Astrocyte (in vitro differentiated cells and primary cell): ENCODE data around the gene VAT1L. TPM values are rescaled to one million over a fixed set of nuclear protein-coding genes. Genes with fewer than 3 reads are reported as not detected.

Source experiments
- DNase-seq: peaks from one replicate; pipeline ENCODE4 v3.0.0-alpha.2; 2010; ENCODE audit warnings: low read depth
- FAIRE-seq: peaks from 2 replicates; lab custom pipeline; 2011; peaks lifted over from hg19 to GRCh38; lab: Jason Lieb, UNC
- H2AFZ ChIP-seq: 2 replicates; pipeline ENCODE4 v1.6.0; 2012; ENCODE audit warnings: low read depth, low read length, inconsistent platforms
- H3K27ac ChIP-seq: 2 replicates; pipeline ENCODE4 v1.5.1; 2011; ENCODE audit warnings: low read depth, low read length, inconsistent platforms
- H3K27me3 ChIP-seq: 2 replicates; pipeline ENCODE4 v1.6.0; 2011; ENCODE audit warnings: low read length, inconsistent platforms; ENCODE audit not compliant: insufficient read depth
- H3K36me3 ChIP-seq: 2 replicates; pipeline ENCODE4 v1.5.1; 2011; ENCODE audit warnings: low read length, inconsistent platforms; ENCODE audit not compliant: insufficient read depth
- H3K4me1 ChIP-seq: 2 replicates; pipeline ENCODE4 v1.5.1; 2011; ENCODE audit warnings: low read length, inconsistent platforms; ENCODE audit not compliant: insufficient read depth
- H3K4me2 ChIP-seq: 2 replicates; pipeline ENCODE4 v1.6.0; 2012; ENCODE audit warnings: low read length, inconsistent platforms
- H3K4me3 ChIP-seq: 2 replicates; pipeline ENCODE4 v1.5.1; 2011; ENCODE audit warnings: low read depth, mild to moderate bottlenecking, low read length, inconsistent platforms; ENCODE audit not compliant: insufficient read depth
- H3K79me2 ChIP-seq: 2 replicates; pipeline ENCODE4 v1.6.0; 2012; ENCODE audit warnings: mild to moderate bottlenecking, low read length, inconsistent platforms; ENCODE audit not compliant: insufficient read depth
- H3K9ac ChIP-seq: 2 replicates; pipeline ENCODE4 v1.6.0; 2012; ENCODE audit warnings: mild to moderate bottlenecking, low read length, inconsistent platforms
- H3K9me3 ChIP-seq: 2 replicates; pipeline ENCODE4 v1.5.1; 2012; ENCODE audit warnings: low read depth, mild to moderate bottlenecking, low read length, inconsistent platforms; ENCODE audit not compliant: insufficient read depth
- H4K20me1 ChIP-seq: 2 replicates; pipeline ENCODE4 v1.6.0; 2012; ENCODE audit warnings: low read length, inconsistent platforms; ENCODE audit not compliant: insufficient read depth
- H3K27ac Mint-ChIP-seq: one replicate; pipeline ENCODE4 v1.8.0; 2021; ENCODE audit warnings: mild to moderate bottlenecking, mixed read lengths; ENCODE audit not compliant: unreplicated experiment
- H3K27me3 Mint-ChIP-seq: one replicate; pipeline ENCODE4 v1.8.0; 2021; ENCODE audit warnings: low read depth, mixed read lengths; ENCODE audit not compliant: unreplicated experiment
- H3K36me3 Mint-ChIP-seq: one replicate; pipeline ENCODE4 v1.8.0; 2021; ENCODE audit warnings: low read depth, mixed read lengths; ENCODE audit not compliant: unreplicated experiment
- H3K4me1 Mint-ChIP-seq: one replicate; pipeline ENCODE4 v1.8.0; 2021; ENCODE audit warnings: low read depth, mixed read lengths; ENCODE audit not compliant: unreplicated experiment
- H3K4me3 Mint-ChIP-seq: one replicate; pipeline ENCODE4 v1.8.0; 2021; ENCODE audit warnings: mild to moderate bottlenecking, moderate library complexity, mixed read lengths; ENCODE audit not compliant: unreplicated experiment
- H3K9me3 Mint-ChIP-seq: one replicate; pipeline ENCODE4 v1.8.0; 2021; ENCODE audit warnings: mild to moderate bottlenecking, mixed read lengths; ENCODE audit not compliant: unreplicated experiment
- CTCF ChIP-seq: IDR thresholded peaks from 2 replicates; pipeline ENCODE4 v1.5.1; 2011; ENCODE audit warnings: low read depth, mild to moderate bottlenecking, inconsistent platforms, low read length, moderate library complexity; ENCODE audit not compliant: insufficient read depth
- EZH2 ChIP-seq: IDR thresholded peaks from 2 replicates; pipeline ENCODE4 v1.6.1; 2012; ENCODE audit warnings: mild to moderate bottlenecking, low read length, inconsistent platforms; ENCODE audit not compliant: insufficient read depth
- total RNA-seq: library from RNA; stranded (reverse); gene quantifications from 2 replicates; pipeline ENCODE4 v1.2.1, GENCODE V29; 2021

Gene VAT1L
- total RNA-seq, 1 donor from 2014 or later, result 3.3 TPM

GRCh38 chr16:77748421-77749005 is 39.9 kb upstream of the VAT1L start:
- H3K36me3 Mint-ChIP-seq, result no peaks in the 10 kb centered on the region
- no peak overlapping the region for H2AFZ ChIP-seq
- TF ChIP-seq CTCF (no peak), EZH2 (no peak)
- no peak overlapping the region for H3K27ac ChIP-seq
- H3K4me3 ChIP-seq, result no peak overlapping the region
- H3K27ac Mint-ChIP-seq, result no peak overlapping the region
- H3K4me3 Mint-ChIP-seq, result no peak overlapping the region
- peaks cover 2% of the 10 kb centered on the region for H3K27me3 ChIP-seq
- FAIRE-seq (no peak), DNase-seq (no peak)
- peaks cover 5% of the 10 kb centered on the region for H3K9me3 Mint-ChIP-seq
- H3K79me2 ChIP-seq, result no peaks in the 10 kb centered on the region
- peaks cover 32% of the 10 kb centered on the region for H3K27me3 Mint-ChIP-seq
- H3K4me1 Mint-ChIP-seq, result no peaks in the 10 kb centered on the region
- no peaks in the 10 kb centered on the region for H3K9me3 ChIP-seq
- H4K20me1 ChIP-seq, result no peaks in the 10 kb centered on the region
- H3K9ac ChIP-seq, result no peak overlapping the region
- H3K4me1 ChIP-seq, result no peaks in the 10 kb centered on the region
- no peak overlapping the region for H3K4me2 ChIP-seq
- no peaks in the 10 kb centered on the region for H3K36me3 ChIP-seq

GRCh38 chr16:77749415-77749814 is 38.9 kb upstream of the VAT1L start:
- no peak overlapping the region for H3K27ac Mint-ChIP-seq
- Histone ChIP-seq H3K27ac (no peak overlapping the region), H3K27me3 (peaks cover 2% of the 10 kb centered on the region), H3K9ac (no peak overlapping the region), H3K4me3 (no peak overlapping the region), H4K20me1 (no peaks in the 10 kb centered on the region), H2AFZ (no peak overlapping the region), H3K4me2 (no peak overlapping the region), H3K9me3 (no peaks in the 10 kb centered on the region), H3K36me3 (no peaks in the 10 kb centered on the region), H3K4me1 (no peaks in the 10 kb centered on the region), H3K79me2 (no peaks in the 10 kb centered on the region)
- DNase-seq (no peak), FAIRE-seq (no peak)
- H3K4me3 Mint-ChIP-seq, result no peak overlapping the region
- H3K4me1 Mint-ChIP-seq, result no peaks in the 10 kb centered on the region
- peaks cover 36% of the 10 kb centered on the region for H3K27me3 Mint-ChIP-seq
- peaks cover 5% of the 10 kb centered on the region for H3K9me3 Mint-ChIP-seq
- H3K36me3 Mint-ChIP-seq, result no peaks in the 10 kb centered on the region
- no peak for TF ChIP-seq CTCF
- no peak for TF ChIP-seq EZH2

- Mint-ChIP-seq H3K27ac (no peak overlapping the region), H3K9me3 (peaks cover 2% of the 10 kb centered on the region), H3K36me3 (peaks cover 2% of the 10 kb centered on the region), H3K27me3 (peaks cover 12% of the 10 kb centered on the region), H3K4me1 (peaks cover 11% of the 10 kb centered on the region), H3K4me3 (no peak overlapping the region)
- no peaks in the 10 kb centered on the region for H3K27me3 ChIP-seq
- H3K4me2 ChIP-seq, result no peak overlapping the region
- no peaks in the 10 kb centered on the region for H3K4me1 ChIP-seq
- H3K9ac ChIP-seq, result no peak overlapping the region
- DNase-seq (no peak), FAIRE-seq (no peak)
- no peak overlapping the region for H3K4me3 ChIP-seq
- TF ChIP-seq EZH2 (no peak), CTCF (no peak)
- H3K9me3 ChIP-seq, result no peaks in the 10 kb centered on the region
- H4K20me1 ChIP-seq, result no peaks in the 10 kb centered on the region
- no peaks in the 10 kb centered on the region for H3K36me3 ChIP-seq
- H2AFZ ChIP-seq, result no peak overlapping the region
- H3K27ac ChIP-seq, result no peak overlapping the region
- no peaks in the 10 kb centered on the region for H3K79me2 ChIP-seq
Observed at GRCh38 chr16:77758046-77758445, 30.3 kb upstream of the VAT1L start.
